Activated T-helper 2 cell treated with anti-CD3 and anti-CD28 coated beads, Interferon-gamma antibody, Interleukin-2, Interleukin-4, amounts not matched to agents 10 μg/mL and 5 μg/mL and 100 μg/mL, durations not matched to agents 14 hours and 24 hours and 36 hours (primary cell): Measurements from ENCODE around the gene ANAPC1. TPM values are rescaled to one million over a fixed set of nuclear protein-coding genes. Genes with fewer than 3 reads are reported as not detected.
"Not testable (repeated sequence)": the region's sequence is repeated elsewhere in the genome, so short reads cannot be mapped to it uniquely, and the experiment has no call there.

Experiments used
- DNase-seq: peaks from one replicate; pipeline ENCODE4 v3.0.0; 2021; ENCODE audit warnings: low spot score
- H3K27ac Mint-ChIP-seq: one replicate; pipeline ENCODE4 v1.8.0; 2021; ENCODE audit warnings: mixed read lengths
- H3K27me3 Mint-ChIP-seq: one replicate; pipeline ENCODE4 v1.8.0; 2021; ENCODE audit warnings: low read depth, mixed read lengths
- H3K36me3 Mint-ChIP-seq: one replicate; pipeline ENCODE4 v1.8.0; 2021; ENCODE audit warnings: low read depth, mixed read lengths
- H3K4me1 Mint-ChIP-seq: one replicate; pipeline ENCODE4 v1.8.0; 2021; ENCODE audit warnings: low read depth, mixed read lengths
- H3K4me3 Mint-ChIP-seq: one replicate; pipeline ENCODE4 v1.8.0; 2021; ENCODE audit warnings: low read depth, mild to moderate bottlenecking, moderate library complexity, mixed read lengths
- H3K9me3 Mint-ChIP-seq: one replicate; pipeline ENCODE4 v1.8.0; 2021; ENCODE audit warnings: mixed read lengths
- intact Hi-C: fragments of 100-400 bp; cut with micrococcal nuclease; formaldehyde crosslinking; loops from one replicate; pipeline ENCODE4 v1.15.1; 2023
- total RNA-seq: library from RNA; stranded (reverse); gene quantifications from 2 replicates; pipeline ENCODE4 v1.2.3, GENCODE V29; 2022

ANAPC1 gene
- total RNA-seq, 1 donor from 2014 or later, result 115 TPM

DNA sequence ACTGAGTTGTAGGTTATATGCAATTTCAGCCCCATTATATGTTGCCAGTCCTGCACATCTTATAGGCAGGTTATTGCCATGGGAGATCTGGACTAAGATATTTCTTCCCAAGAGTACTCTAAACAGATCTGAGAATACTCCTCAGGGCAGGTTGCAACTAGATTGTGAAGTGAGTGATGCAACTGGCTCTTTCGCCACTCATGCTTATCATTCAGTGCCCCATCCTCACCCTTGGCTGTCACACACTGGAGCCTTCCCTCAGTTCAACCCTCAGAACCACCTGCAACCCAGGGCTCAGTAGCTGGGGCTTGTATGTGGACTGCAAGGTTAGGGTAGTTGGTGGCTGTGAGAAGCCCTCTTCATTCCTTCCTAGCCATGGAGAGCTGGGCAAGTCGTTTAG, 28.6 kb upstream of the ANAPC1 start:
- H3K36me3 Mint-ChIP-seq, result no peaks in the 10 kb centered on the region
- DNase-seq, result no peak

DNA sequence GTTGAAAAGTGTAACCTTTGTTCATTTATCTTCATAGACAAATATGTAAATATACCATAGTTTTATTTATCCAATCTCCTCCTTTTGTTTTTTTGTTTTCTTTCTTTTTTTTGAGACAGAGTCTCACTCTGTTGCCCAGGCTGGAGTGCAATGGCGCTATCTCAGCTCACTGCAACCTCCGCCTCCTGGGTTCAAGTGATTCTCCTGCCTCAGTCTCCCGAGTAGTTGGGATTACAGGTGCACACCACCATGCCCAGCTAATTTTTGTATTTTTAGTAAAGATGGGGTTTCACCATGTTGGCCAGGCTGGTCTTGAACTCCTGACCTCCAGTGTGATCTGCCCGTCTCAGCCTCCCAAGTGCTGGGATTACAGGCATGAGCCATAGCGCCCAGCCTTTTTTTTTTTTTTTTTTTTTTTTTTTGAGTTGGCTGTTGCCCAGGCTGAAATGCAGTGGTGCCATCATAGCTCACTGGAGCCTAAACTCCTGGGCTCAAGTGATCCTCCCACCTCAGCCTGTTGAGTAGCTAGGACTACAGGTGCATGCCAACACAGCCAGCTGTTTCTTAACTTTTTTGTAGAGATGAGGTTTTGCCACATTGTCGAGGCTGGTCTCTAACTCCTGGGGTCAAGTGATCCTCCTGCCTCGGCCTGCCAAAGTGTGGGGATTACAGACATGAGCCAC, 27.4 kb upstream of the ANAPC1 start:
- H3K36me3 Mint-ChIP-seq, H3K27me3 Mint-ChIP-seq, intact Hi-C loops, H3K9me3 Mint-ChIP-seq, H3K4me1 Mint-ChIP-seq, H3K27ac Mint-ChIP-seq, DNase-seq, H3K4me3 Mint-ChIP-seq: not testable (repeated sequence)

More for the DNA sequence above, 28.6 kb upstream of the ANAPC1 start:
- Mint-ChIP-seq H3K27ac (no peak overlapping the region), H3K4me1 (peaks cover 1% of the 10 kb centered on the region), H3K9me3 (no peaks in the 10 kb centered on the region), H3K27me3 (peaks cover 4% of the 10 kb centered on the region), H3K4me3 (no peak overlapping the region)
- intact Hi-C loops, result no loop called here

DNA sequence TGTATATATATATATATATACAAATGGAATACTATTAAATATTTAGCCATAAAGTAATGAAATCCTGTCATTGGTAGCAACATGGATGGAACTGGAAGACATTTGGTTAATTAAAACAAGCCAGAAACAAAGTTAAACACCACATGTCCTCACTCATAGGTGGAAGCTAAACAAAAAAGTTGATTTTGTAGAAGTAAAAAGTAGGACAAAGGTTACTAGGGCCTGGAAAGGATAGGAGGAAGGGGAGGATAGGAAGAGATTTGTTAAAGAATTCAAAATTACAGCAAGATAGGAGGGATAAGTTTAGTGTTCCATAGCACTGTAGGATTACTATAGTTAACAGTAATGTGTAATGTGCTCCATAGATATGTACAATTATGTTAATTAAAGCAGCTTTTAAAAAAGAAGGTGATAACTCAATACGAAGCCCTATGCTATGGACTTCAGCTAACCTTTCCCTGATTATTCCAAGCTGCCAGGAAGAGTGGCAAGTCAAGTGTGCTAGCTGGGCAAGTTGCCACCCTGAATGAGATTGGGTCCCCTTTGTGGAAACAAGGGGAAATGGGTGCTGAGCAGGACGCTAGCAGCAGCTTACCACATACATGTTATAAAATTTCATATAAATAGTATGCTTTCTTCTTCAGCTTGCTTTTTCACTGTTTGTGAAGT, 26.8 kb upstream of the ANAPC1 start:
- Mint-ChIP-seq H3K4me3 (no peak overlapping the region), H3K4me1 (peaks cover 11% of the 10 kb centered on the region), H3K27ac (no peak overlapping the region), H3K9me3 (no peaks in the 10 kb centered on the region), H3K27me3 (peaks cover 2% of the 10 kb centered on the region), H3K36me3 (no peaks in the 10 kb centered on the region)
- DNase-seq, result no peak
- intact Hi-C loops, result no loop called here

DNA sequence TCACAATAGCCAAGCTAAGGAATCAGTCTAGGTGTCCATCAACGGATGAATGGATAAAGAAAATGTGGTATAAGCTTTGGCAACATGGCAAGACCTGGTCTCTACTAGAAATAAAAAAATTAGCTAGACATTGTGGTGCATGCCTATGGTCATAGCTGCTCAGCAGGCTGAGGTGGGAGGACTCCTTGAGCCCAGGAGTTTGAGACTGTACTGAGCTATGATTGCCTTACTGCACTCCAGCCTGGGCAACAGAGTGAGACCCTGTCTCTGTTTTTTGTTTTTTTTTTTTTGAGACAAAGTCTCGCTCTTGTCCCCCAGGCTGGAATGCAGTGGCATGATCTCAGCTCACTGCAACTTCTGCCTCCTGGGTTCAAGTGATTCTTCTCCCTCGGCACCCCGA, 26.0 kb upstream of the ANAPC1 start:
- not testable (repeated sequence) for H3K9me3 Mint-ChIP-seq, H3K36me3 Mint-ChIP-seq

DNA sequence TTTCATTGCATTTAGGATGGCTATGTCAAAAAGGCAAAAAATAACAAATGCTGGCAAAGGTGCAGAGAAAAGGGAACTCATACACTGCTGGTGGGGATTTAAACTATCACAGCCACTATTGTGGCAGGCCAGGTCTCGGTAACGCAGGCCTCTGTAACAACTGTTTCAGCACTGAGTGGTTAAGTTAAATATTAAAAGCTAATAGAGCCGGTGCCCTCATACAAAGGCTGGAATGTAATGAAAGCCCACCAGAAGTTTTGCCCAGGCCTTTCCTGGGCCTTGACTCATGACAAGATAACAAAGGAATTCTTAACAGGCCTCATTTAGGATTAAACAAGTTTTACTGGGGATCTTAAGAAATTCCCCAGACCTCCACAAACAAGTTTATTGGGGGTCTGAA, 25.1 kb upstream of the ANAPC1 start:
- intact Hi-C loops, result no loop called here
- Mint-ChIP-seq H3K4me3 (no peak overlapping the region), H3K27me3 (peaks cover 2% of the 10 kb centered on the region)

More for the DNA sequence above, 26.0 kb upstream of the ANAPC1 start:
- H3K27me3 Mint-ChIP-seq, intact Hi-C loops, DNase-seq, H3K4me3 Mint-ChIP-seq, H3K27ac Mint-ChIP-seq: not testable (repeated sequence)
- H3K4me1 Mint-ChIP-seq, result peaks cover 11% of the 10 kb centered on the region

DNA sequence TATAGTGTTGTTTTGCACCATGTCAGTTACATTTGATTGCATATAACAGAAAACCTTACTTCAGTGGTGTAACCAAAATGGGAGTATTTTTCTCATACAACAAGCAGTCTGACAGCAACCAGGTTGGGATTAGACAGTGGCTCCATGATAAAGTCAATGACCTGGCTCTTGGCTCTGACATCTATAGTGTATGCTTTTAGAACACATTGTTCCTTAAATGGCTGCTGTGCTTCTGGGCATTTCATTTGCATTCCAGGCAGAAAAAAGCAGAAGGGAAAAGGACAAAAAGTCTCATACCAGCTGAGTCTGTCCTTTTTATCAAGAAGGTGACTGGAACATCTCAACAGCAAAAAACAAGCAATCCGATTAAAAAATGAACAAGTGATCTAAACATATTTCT, 24.6 kb upstream of the ANAPC1 start:
- H3K9me3 Mint-ChIP-seq, result no peaks in the 10 kb centered on the region
- H3K4me3 Mint-ChIP-seq, result no peak overlapping the region
- H3K36me3 Mint-ChIP-seq, result no peaks in the 10 kb centered on the region
- H3K27ac Mint-ChIP-seq, result no peak overlapping the region
- H3K27me3 Mint-ChIP-seq, result peaks cover 2% of the 10 kb centered on the region
- peaks cover 11% of the 10 kb centered on the region for H3K4me1 Mint-ChIP-seq
- no peak for DNase-seq
- intact Hi-C loops, result no loop called here

More for the DNA sequence above, 25.1 kb upstream of the ANAPC1 start:
- Mint-ChIP-seq H3K36me3 (no peaks in the 10 kb centered on the region), H3K9me3 (no peaks in the 10 kb centered on the region), H3K27ac (no peak overlapping the region), H3K4me1 (peaks cover 11% of the 10 kb centered on the region)
- DNase-seq, result no peak

DNA sequence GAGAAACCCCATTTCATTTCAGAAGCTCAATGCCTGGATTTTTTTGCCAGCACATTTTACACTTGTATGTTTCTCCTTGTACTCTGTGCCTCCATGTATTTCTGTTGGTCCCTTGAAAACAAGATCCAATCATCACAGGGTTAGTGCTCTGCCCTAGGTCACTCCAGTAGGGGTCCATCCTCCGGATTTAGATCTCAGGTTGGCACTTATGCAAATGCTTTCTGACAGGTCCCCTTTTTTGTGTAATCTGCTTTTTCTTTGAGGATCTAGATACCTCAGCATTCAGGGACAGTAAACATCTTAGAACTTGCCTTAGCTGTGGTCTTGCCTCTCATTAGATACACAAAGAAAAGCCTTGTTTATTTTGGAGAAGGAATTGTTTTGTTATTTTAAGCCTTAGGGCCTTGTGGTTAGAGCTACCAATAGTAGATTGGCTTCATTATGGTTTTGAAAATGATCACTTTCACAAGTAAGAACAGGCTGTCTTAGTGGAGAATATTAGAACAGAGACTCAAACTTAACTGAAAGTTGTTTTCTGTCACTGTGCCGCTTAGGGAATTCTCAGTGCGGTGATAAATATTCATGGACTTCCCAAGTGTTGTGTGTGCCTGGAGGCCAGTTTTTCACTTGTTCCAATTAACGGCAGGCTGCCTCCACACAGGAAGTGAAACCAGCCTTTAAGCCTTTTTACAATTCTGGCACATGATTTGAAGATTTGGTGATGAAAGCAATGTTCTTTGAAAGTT, 22.2 kb upstream of the ANAPC1 start:
- peaks cover 11% of the 10 kb centered on the region for H3K4me1 Mint-ChIP-seq
- intact Hi-C loops, result no loop called here
- DNase-seq, result no peak
- H3K27me3 Mint-ChIP-seq, result peaks cover 9% of the 10 kb centered on the region
- no peak overlapping the region for H3K4me3 Mint-ChIP-seq
- no peak overlapping the region for H3K27ac Mint-ChIP-seq
- H3K36me3 Mint-ChIP-seq, result no peaks in the 10 kb centered on the region
- H3K9me3 Mint-ChIP-seq, result no peaks in the 10 kb centered on the region

DNA sequence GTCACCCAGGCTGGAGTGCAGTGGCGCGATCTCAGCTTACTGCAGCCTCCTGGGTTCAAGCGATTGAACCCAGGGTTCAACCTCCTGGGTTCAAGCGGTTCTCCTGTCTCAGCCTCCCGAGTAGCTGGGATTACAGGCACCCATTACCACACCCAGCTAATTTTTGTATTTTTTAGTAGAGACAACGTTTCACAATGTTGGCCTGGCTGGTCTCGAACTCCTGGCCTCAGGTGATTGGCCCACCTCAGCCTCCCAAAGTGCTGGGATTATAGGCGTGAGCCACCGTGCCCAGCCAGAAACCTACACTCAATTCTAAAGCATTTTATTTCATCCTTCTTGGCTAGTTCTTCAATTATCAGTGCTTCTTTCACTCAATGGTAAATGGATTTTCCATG, 21.5 kb upstream of the ANAPC1 start:
- Mint-ChIP-seq H3K27me3 (peaks cover 13% of the 10 kb centered on the region), H3K4me1 (peaks cover 12% of the 10 kb centered on the region)
- H3K9me3 Mint-ChIP-seq, H3K4me3 Mint-ChIP-seq, intact Hi-C loops, H3K36me3 Mint-ChIP-seq, DNase-seq, H3K27ac Mint-ChIP-seq: not testable (repeated sequence)

DNA sequence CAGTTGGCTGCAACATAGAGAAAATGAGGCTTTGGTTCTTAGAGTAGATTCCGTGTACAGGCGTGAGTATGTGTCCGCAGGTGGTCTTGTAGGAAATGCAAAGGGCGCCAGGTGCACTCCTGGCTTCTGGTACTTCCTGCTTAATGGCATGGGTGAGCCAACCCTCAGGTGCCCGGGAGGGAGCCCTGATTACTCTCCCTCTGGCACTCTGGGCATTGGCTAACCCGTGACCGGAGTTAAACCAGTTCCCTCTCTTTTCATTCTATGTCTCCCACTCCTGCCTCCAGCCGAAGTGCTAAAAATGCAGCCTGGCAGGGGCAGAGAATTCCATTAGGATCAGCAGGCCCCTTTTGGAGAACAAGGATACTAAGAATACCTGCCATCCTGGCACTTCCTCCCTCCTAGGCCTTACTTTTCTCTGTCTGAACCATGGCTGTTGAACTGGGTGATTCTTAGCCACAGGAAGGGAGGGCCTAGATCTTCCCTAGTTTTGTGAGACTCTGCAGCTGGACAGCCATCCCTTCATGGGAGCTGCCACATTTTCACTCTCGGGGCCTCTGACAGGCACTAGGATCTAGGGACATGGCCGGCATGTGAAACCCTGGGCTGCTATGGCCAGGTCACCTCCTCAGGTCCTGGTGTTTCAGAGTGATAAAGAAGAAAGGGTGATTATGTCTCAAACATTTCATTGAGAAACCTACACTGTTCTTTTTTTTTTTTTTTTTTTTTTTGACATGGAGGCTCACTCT, 20.9 kb upstream of the ANAPC1 start:
- intact Hi-C loops, result no loop called here
- no peak overlapping the region for H3K27ac Mint-ChIP-seq
- no peaks in the 10 kb centered on the region for H3K9me3 Mint-ChIP-seq
- no peak overlapping the region for H3K4me3 Mint-ChIP-seq
- H3K36me3 Mint-ChIP-seq, result no peaks in the 10 kb centered on the region
- H3K27me3 Mint-ChIP-seq, result peaks cover 17% of the 10 kb centered on the region
- no peak for DNase-seq
- H3K4me1 Mint-ChIP-seq, result peaks cover 12% of the 10 kb centered on the region

DNA sequence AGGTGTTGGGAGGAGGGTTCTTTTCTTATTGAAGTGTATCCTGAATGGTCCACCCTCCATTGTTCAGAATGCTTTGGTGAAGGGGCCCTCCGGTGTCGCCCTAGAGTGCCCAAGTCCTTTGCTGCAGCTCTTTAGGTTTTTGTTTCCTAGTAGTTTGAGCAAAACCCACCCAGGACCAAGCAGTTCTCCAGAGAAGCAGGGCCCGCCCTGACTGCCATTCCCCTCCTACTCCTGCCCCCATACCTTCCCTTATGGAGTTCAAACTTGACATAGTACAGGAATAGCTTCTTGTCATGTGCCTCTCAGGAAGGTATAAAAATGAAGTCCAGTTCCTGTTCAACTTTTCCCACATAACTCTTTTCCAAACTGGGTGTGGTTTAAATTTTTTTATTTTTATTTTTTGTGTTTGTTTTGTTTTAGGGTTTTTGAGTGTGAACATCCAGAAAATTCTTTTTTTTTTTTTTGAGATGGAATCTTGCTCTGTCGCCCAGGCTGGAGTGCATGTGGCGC, 20.0 kb upstream of the ANAPC1 start:
- Mint-ChIP-seq H3K27ac (no peak overlapping the region), H3K36me3 (no peaks in the 10 kb centered on the region), H3K27me3 (peaks cover 26% of the 10 kb centered on the region), H3K4me1 (peaks cover 14% of the 10 kb centered on the region), H3K4me3 (no peak overlapping the region), H3K9me3 (no peaks in the 10 kb centered on the region)
- DNase-seq, result no peak
- intact Hi-C loops, result no loop called here

DNA sequence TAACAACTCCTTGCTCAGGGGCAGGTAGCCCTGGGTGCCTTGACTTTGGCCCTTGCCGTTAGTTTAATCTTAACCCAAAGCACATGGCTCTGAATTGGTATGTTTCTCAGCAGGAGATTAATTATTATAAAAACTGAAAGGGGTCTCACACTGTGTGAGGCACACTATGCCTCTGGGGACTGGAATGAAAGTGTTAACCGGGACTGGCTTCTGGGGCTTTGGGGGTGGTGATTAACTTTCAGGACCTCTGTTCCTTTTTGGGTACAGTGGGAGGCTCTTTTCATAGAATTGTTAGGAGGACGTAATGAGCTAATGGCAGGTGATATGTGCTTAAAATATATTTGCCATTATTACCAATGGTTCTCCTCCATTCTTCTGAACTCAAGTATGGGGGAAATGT, 19.5 kb upstream of the ANAPC1 start:
- no peaks in the 10 kb centered on the region for H3K36me3 Mint-ChIP-seq
- no peaks in the 10 kb centered on the region for H3K9me3 Mint-ChIP-seq
- H3K4me3 Mint-ChIP-seq, result no peak overlapping the region
- intact Hi-C loops, result no loop called here
- no peak for DNase-seq
- no peak overlapping the region for H3K27ac Mint-ChIP-seq
- peaks cover 26% of the 10 kb centered on the region for H3K27me3 Mint-ChIP-seq
- peaks cover 14% of the 10 kb centered on the region for H3K4me1 Mint-ChIP-seq

DNA sequence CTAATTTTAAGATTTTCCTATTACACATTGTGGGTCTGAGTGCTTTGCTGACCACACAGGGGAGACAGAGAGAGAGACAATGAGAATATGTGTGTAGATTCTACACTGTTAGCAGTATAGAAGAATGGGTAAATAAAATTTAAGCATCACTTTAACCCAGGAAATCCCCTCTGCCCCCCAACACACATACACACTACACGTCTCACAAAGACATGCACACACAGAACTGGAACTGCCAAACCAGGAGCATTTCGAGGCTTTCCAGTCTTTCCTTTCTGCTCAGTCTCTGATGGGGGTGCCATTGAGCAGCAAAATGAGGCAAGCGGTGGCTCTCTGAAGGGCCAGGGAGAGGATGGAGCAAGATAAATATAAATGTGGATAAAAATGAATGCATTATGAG, 16.9 kb upstream of the ANAPC1 start:
- intact Hi-C loops, result loop anchor here (2.0 kb wide), 1 partner anchor 14 kb away; no protein-coding TSS in a partner anchor
- Mint-ChIP-seq H3K27me3 (peaks cover 34% of the 10 kb centered on the region), H3K4me1 (peaks cover 12% of the 10 kb centered on the region), H3K9me3 (no peaks in the 10 kb centered on the region), H3K27ac (no peak overlapping the region), H3K4me3 (no peak overlapping the region), H3K36me3 (no peaks in the 10 kb centered on the region)
- no peak for DNase-seq
